Parathyroid adenoma (tissue), 2 donors: ENCODE results near the gene AGAP1.

Experiments used
- H2AFZ ChIP-seq: fragments of 300-600 bp; sonication (generic); one replicate; pipeline ENCODE4 v1.7.0; 2017; ENCODE audit warnings: antibody characterized with exemption, mild to moderate bottlenecking
- H3K27ac ChIP-seq: fragments of 300-600 bp; sonication (generic); one replicate; pipeline ENCODE4 v1.7.0; 2017
- H3K27me3 ChIP-seq: fragments of 300-600 bp; sonication (generic); one replicate; pipeline ENCODE4 v1.7.0; 2017; ENCODE audit warnings: low read length; ENCODE audit not compliant: control insufficient read depth, insufficient read depth
- H3K36me3 ChIP-seq: fragments of 300-600 bp; sonication (generic); one replicate; pipeline ENCODE4 v1.7.0; 2017; ENCODE audit warnings: low read length; ENCODE audit not compliant: control insufficient read depth, insufficient read depth
- H3K4me1 ChIP-seq: fragments of 300-600 bp; sonication (generic); one replicate; pipeline ENCODE4 v1.7.0; 2017; ENCODE audit warnings: control low read depth
- H3K4me2 ChIP-seq: fragments of 300-600 bp; sonication (generic); one replicate; pipeline ENCODE4 v1.7.0; 2017; ENCODE audit warnings: low read length
- H3K4me3 ChIP-seq: fragments of 300-600 bp; sonication (generic); one replicate; pipeline ENCODE4 v1.7.0; 2017; ENCODE audit warnings: low read depth, low read length
- H3K79me2 ChIP-seq: fragments of 300-600 bp; sonication (generic); one replicate; pipeline ENCODE4 v1.7.0; 2017; ENCODE audit warnings: control low read depth
- H3K9ac ChIP-seq: fragments of 300-600 bp; sonication (generic); one replicate; pipeline ENCODE4 v1.7.0; 2017; ENCODE audit warnings: mild to moderate bottlenecking
- H3K9me3 ChIP-seq: fragments of 300-600 bp; sonication (generic); one replicate; pipeline ENCODE4 v1.7.0; 2017; ENCODE audit warnings: low read length; ENCODE audit not compliant: control insufficient read depth
- TF ChIP-seq, protein P1 (sequence below): fragments of 300-600 bp; sonication (generic); IDR thresholded peaks from one replicate; pipeline ENCODE4 v1.7.0; 2017; ENCODE audit warnings: antibody characterized with exemption, mild to moderate bottlenecking
- donor health status: primary hyperparathyroidism.

The AGAP1 gene

GRCh38 chr2:235850771-235851551, 357.1 kb downstream of the AGAP1 start:
- no peak overlapping the region for H3K4me3 ChIP-seq
- no peaks in the 10 kb centered on the region for H3K27me3 ChIP-seq
- no peaks in the 10 kb centered on the region for H3K9me3 ChIP-seq
- TF ChIP-seq, protein P1, sequence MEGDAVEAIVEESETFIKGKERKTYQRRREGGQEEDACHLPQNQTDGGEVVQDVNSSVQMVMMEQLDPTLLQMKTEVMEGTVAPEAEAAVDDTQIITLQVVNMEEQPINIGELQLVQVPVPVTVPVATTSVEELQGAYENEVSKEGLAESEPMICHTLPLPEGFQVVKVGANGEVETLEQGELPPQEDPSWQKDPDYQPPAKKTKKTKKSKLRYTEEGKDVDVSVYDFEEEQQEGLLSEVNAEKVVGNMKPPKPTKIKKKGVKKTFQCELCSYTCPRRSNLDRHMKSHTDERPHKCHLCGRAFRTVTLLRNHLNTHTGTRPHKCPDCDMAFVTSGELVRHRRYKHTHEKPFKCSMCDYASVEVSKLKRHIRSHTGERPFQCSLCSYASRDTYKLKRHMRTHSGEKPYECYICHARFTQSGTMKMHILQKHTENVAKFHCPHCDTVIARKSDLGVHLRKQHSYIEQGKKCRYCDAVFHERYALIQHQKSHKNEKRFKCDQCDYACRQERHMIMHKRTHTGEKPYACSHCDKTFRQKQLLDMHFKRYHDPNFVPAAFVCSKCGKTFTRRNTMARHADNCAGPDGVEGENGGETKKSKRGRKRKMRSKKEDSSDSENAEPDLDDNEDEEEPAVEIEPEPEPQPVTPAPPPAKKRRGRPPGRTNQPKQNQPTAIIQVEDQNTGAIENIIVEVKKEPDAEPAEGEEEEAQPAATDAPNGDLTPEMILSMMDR: no peak
- no peak overlapping the region for H3K9ac ChIP-seq
- H3K4me2 ChIP-seq: no peak overlapping the region
- no peaks in the 10 kb centered on the region for H3K4me1 ChIP-seq
- no peak overlapping the region for H2AFZ ChIP-seq
- no peaks in the 10 kb centered on the region for H3K79me2 ChIP-seq
- no peaks in the 10 kb centered on the region for H3K36me3 ChIP-seq
- H3K27ac ChIP-seq: no peak overlapping the region

GRCh38 chr2:235851828-235852525, 358.1 kb downstream of the AGAP1 start:
- no peak overlapping the region for H2AFZ ChIP-seq
- H3K27ac ChIP-seq: no peak overlapping the region
- no peaks in the 10 kb centered on the region for H3K9me3 ChIP-seq
- TF ChIP-seq, protein P1: no peak
- no peaks in the 10 kb centered on the region for H3K27me3 ChIP-seq
- H3K4me1 ChIP-seq: no peaks in the 10 kb centered on the region
- H3K4me3 ChIP-seq: no peak overlapping the region
- no peak overlapping the region for H3K4me2 ChIP-seq
- no peak overlapping the region for H3K9ac ChIP-seq
- H3K79me2 ChIP-seq: no peaks in the 10 kb centered on the region
- no peaks in the 10 kb centered on the region for H3K36me3 ChIP-seq

- Histone ChIP-seq H2AFZ (no peak overlapping the region), H3K9me3 (no peaks in the 10 kb centered on the region), H3K4me1 (no peaks in the 10 kb centered on the region), H3K79me2 (no peaks in the 10 kb centered on the region), H3K27ac (no peak overlapping the region), H3K4me3 (no peak overlapping the region), H3K36me3 (no peaks in the 10 kb centered on the region), H3K27me3 (no peaks in the 10 kb centered on the region), H3K4me2 (peak overlapping the region; percentile 22), H3K9ac (no peak overlapping the region)
- TF ChIP-seq, protein P1: no peak
Measured at GRCh38 chr2:235852526-235852920, 358.7 kb downstream of the AGAP1 start.

DNA sequence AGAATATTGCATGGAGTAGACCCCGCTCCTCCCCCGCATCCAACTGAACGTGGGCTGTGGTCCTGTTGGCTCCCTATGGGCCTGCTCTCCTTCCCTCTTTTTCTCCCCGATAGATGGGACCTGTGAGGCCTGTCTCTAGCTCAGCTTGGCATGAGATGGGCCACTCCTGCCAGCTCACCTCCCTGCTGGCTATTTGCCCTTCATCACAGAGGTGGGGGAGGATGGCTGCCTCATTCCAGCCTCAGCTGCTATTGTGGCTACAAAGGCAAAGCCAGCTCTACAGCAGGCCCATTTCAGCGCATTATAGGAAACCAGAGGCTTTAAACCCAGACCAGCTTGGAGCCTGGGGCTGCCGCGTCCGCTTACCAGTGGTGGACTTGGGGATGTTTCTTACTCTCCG, 360.4 kb downstream of the AGAP1 start:
- TF ChIP-seq, protein P1: no peak
- Histone ChIP-seq H3K4me3 (no peak overlapping the region), H3K9me3 (no peaks in the 10 kb centered on the region), H3K4me1 (no peaks in the 10 kb centered on the region), H3K27ac (no peak overlapping the region), H3K36me3 (no peaks in the 10 kb centered on the region), H3K27me3 (no peaks in the 10 kb centered on the region), H3K4me2 (no peak overlapping the region), H3K79me2 (no peaks in the 10 kb centered on the region), H2AFZ (no peak overlapping the region), H3K9ac (no peak overlapping the region)
